Measurements from ENCODE around the gene CD7.

GRCh38 chr17:82276938-82277337 lies 40.5 kb downstream of the CD7 start:
- TF ChIP-seq OSR1 (CRISPR knock-in tag; IDR thresholded peaks at IDR 0.05) (no peak), CREB5 (CRISPR knock-in tag; IDR thresholded peaks at IDR 0.05; ENCODE audit: low read depth) (no peak), ZC3H10 (CRISPR knock-in tag; IDR thresholded peaks at IDR 0.05) (no peak), CSDC2 (CRISPR knock-in tag; IDR thresholded peaks at IDR 0.05) (no peak), CSRNP3 (CRISPR knock-in tag; IDR thresholded peaks at IDR 0.05) (no peak), PATZ1 (CRISPR knock-in tag; IDR thresholded peaks at IDR 0.05; ENCODE audit: borderline replicate concordance) (no peak), RARB (CRISPR knock-in tag; IDR thresholded peaks at IDR 0.05) (no peak), GLIS3 (CRISPR knock-in tag; IDR thresholded peaks at IDR 0.05) (no peak), ZFP30 (CRISPR knock-in tag; IDR thresholded peaks at IDR 0.05) (no peak), ISL1 (CRISPR knock-in tag; IDR thresholded peaks at IDR 0.05) (no peak), POU6F1 (CRISPR knock-in tag; IDR thresholded peaks at IDR 0.05; ENCODE audit: borderline replicate concordance, low read depth) (no peak)
